Duodenal mucosa (tissue), 2 donors: ENCODE measurements around the gene TIAM2.
"Not testable (repeated sequence)": the region's sequence is repeated elsewhere in the genome, so short reads cannot be mapped to it uniquely, and the experiment has no call there.

Source experiments
- H3K27ac ChIP-seq: one replicate; pipeline ENCODE4 v1.7.0; 2013; ENCODE audit warnings: low read depth, low read length
- H3K27me3 ChIP-seq, 2 donors: one replicate each; pipeline ENCODE4 v1.7.0; 2013; ENCODE audit warnings: low read length in 2 of 2, control low read depth in 1 of 2; ENCODE audit not compliant: insufficient read depth in 2 of 2, control insufficient read depth in 1 of 2
- H3K36me3 ChIP-seq, 2 donors: one replicate each; pipeline ENCODE4 v1.7.0; 2013; ENCODE audit warnings: low read length in 2 of 2, control low read depth in 1 of 2; ENCODE audit not compliant: insufficient read depth in 2 of 2, control insufficient read depth in 1 of 2
- H3K4me1 ChIP-seq, 2 donors: one replicate each; pipeline ENCODE4 v1.7.0; 2013; ENCODE audit warnings: low read length in 2 of 2, control low read depth in 1 of 2; ENCODE audit not compliant: insufficient read depth in 2 of 2, control insufficient read depth in 1 of 2
- H3K4me3 ChIP-seq, 2 donors: one replicate each; pipeline ENCODE4 v1.7.0; 2013; ENCODE audit warnings: low read length in 2 of 2, low read depth in 1 of 2
- H3K9ac ChIP-seq, 2 donors: one replicate each; pipeline ENCODE4 v1.7.0; 2013; ENCODE audit warnings: low read length in 2 of 2, low read depth in 1 of 2
- H3K9me3 ChIP-seq, 2 donors: one replicate each; pipeline ENCODE4 v1.7.0; 2013; ENCODE audit warnings: low read length in 2 of 2, control low read depth in 1 of 2; ENCODE audit not compliant: control insufficient read depth in 1 of 2

The TIAM2 gene

DNA sequence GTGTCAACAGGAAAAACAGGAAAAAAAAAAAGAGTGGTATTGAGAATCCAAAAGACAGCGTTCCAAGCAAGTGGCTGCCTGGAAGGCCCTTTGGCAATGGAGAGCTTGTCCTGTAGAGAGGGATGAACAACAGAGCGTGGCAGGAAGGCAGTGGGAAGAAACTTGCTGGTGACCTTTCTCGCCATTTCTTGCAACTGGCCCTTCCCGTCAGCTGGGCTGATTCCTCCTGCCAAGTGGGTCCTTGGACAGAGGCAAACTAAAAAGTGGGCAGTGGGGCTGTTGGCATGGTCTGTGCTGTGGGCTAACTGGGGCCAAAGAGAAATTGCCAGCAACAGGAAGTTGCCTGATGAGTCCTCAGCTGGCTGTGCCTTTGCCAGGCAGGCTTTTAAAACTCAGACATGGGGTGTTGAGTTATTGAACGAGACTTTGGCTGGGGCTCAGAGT is 224.8 kb downstream of the TIAM2 start:
- Histone ChIP-seq H3K9me3 (no peaks in the 10 kb centered on the region), H3K36me3 (peaks cover 0 to 14% of the 10 kb centered on the region in 2 donors), H3K27ac (no peak overlapping the region), H3K4me3 (no peak overlapping the region), H3K9ac (no peak overlapping the region), H3K4me1 (no peaks in the 10 kb centered on the region), H3K27me3 (no peaks in the 10 kb centered on the region)

DNA sequence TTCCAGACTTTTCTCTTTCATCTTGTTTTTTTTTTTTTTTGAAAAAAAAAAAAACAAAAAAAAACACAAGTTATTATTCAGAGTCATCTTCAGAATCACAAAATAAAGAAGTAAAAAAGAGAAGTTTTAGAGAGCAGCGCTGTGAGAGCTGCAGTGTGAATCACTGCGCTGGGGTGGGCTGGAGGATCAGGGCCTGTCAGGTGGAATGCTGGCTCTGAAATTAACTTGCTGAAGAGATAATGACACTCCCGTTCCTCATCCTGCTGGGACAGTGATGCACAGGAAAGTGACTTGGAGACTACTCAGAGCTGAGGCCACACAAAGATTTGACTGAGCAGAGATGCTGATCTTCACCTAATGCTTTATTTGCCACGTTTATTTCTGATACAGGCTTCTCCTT is 226.0 kb downstream of the TIAM2 start:
- H3K36me3 ChIP-seq: peaks cover 0 to 15% of the 10 kb centered on the region in 2 donors
- H3K4me3 ChIP-seq: no peak overlapping the region
- H3K9ac ChIP-seq: no peak overlapping the region
- no peaks in the 10 kb centered on the region for H3K9me3 ChIP-seq
- no peaks in the 10 kb centered on the region for H3K4me1 ChIP-seq
- no peak overlapping the region for H3K27ac ChIP-seq
- H3K27me3 ChIP-seq: no peaks in the 10 kb centered on the region

DNA sequence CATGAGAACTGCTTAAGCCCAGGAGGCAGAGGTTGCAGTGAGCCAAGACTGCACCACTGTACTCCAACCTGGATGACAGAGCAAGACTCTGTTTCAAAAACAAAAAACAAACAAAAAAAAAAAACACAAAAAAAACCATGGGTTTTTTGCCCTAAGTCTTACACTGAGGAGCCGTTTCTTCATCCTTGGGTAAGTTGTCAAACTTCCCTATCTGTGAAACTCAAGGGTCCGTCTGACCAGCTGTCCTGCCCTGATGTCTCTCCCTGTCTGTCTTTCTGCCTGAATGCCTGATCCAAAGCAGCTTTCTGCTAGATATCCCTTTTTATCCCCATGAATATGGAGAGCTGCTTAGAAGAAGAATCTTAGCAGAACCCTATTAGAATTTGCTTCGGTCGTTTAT is 227.4 kb downstream of the TIAM2 start:
- Histone ChIP-seq H3K36me3 (peaks cover 0 to 16% of the 10 kb centered on the region in 2 donors), H3K27ac (no peak overlapping the region), H3K9ac (no peak overlapping the region), H3K9me3 (no peaks in the 10 kb centered on the region), H3K27me3 (no peaks in the 10 kb centered on the region), H3K4me3 (no peak overlapping the region), H3K4me1 (no peaks in the 10 kb centered on the region)

DNA sequence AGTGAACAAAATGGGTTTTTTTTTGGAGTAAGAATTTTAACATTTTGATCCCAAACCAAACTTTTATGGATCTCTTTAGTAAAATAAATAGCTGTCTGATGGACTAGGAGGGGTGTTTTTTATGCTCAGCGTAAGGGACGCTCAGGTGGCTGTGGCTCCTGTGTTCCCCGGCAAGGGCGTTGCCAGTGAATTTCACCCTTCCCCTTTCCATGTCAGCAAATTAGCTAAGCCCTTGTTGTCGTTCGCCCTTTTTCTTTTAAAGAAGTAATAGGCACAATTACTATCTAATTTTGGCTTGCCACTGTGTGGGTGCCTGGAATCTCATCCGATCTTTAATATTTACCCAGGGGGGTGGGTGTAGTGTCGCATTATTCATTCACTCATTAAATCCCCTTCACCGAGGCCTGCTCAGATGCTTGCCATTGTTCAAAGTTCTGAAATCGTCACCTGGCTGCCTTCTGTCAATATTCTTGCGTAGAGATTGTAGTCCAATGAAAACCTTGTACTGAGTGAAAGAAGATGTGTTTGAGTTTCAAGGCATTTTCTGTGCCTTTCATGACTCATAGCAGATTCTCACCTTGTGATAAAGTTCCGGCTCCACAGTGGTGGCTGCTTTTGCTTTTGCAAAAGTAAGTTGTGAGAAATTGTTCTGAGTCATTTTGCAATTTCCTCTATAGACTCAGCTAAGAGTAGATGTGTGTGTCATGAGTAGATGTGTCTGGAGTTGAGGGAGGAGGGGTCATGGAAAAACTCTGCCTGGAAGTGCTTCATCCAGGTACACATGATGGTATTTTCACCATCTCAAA is 228.7 kb downstream of the TIAM2 start:
- no peaks in the 10 kb centered on the region for H3K9me3 ChIP-seq
- no peaks in the 10 kb centered on the region for H3K4me1 ChIP-seq
- H3K36me3 ChIP-seq: peaks cover 0 to 16% of the 10 kb centered on the region in 2 donors
- no peaks in the 10 kb centered on the region for H3K27me3 ChIP-seq
- no peak overlapping the region for H3K27ac ChIP-seq
- H3K9ac ChIP-seq: no peak overlapping the region
- no peak overlapping the region for H3K4me3 ChIP-seq

- Histone ChIP-seq H3K9me3 (no peaks in the 10 kb centered on the region), H3K4me3 (no peak overlapping the region), H3K36me3 (peaks cover 0 to 15% of the 10 kb centered on the region in 2 donors), H3K4me1 (no peaks in the 10 kb centered on the region), H3K27ac (no peak overlapping the region), H3K27me3 (no peaks in the 10 kb centered on the region), H3K9ac (no peak overlapping the region)
Measured at GRCh38 chr6:155224618-155225017, 229.5 kb downstream of the TIAM2 start.

DNA sequence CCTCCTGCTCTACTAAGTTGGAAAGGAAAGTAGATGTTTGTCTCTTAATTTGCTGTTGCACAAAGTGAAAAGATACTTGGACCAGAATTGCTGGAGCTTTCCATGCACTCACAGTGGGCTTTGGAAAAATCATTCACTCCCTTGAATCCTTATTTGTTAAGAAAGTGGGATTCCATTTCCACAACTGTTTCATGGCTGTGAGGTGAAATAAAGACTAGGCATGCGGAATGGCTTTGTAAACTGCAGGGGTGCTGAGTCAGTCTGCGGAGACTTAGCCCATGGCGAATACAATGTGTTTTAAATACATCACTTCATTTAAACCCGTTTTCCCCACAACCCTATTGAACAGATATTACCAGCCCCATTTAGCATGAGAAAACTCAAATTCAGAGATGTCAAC is 231.9 kb downstream of the TIAM2 start:
- Histone ChIP-seq H3K9me3 (no peaks in the 10 kb centered on the region), H3K27me3 (no peaks in the 10 kb centered on the region), H3K36me3 (peaks cover 0 to 16% of the 10 kb centered on the region in 2 donors), H3K9ac (no peak overlapping the region), H3K27ac (no peak overlapping the region), H3K4me1 (no peaks in the 10 kb centered on the region), H3K4me3 (no peak overlapping the region)

- no peak overlapping the region for H3K9ac ChIP-seq
Measured at GRCh38 chr6:155228546-155229166, 233.5 kb downstream of the TIAM2 start.

DNA sequence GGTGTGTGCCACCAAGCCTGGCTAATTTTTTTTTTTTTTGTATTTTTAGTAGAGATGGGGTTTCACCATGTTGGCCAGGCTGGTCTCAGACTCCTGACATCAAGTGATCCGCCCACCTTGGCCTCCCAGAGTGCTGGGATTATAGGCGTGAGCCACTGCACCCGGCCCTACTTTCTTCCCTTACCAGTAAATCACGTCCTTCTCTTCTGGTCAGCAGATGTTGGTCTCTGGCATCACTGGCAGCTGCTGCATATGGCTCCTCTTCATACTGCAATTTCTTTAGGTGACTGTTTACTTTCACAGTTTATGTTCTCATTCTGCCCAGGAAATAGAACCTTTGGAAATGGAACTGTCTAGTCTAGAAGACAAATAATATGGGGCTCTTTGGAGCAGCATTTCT is 235.9 kb downstream of the TIAM2 start:
- not testable (repeated sequence) for H3K9me3 ChIP-seq, H3K4me3 ChIP-seq, H3K4me1 ChIP-seq, H3K9ac ChIP-seq, H3K27me3 ChIP-seq, H3K27ac ChIP-seq
- peaks cover 0 to 16% of the 10 kb centered on the region in 2 donors for H3K36me3 ChIP-seq

More at GRCh38 chr6:155228546-155229166, 233.5 kb downstream of the TIAM2 start:
- Histone ChIP-seq H3K4me3 (no peak overlapping the region), H3K27ac (no peak overlapping the region), H3K9me3 (no peaks in the 10 kb centered on the region), H3K27me3 (no peaks in the 10 kb centered on the region), H3K36me3 (peaks cover 0 to 16% of the 10 kb centered on the region in 2 donors), H3K4me1 (no peaks in the 10 kb centered on the region)

- Histone ChIP-seq H3K27me3 (no peaks in the 10 kb centered on the region), H3K4me3 (no peak overlapping the region), H3K4me1 (no peaks in the 10 kb centered on the region), H3K36me3 (peaks cover 0 to 14% of the 10 kb centered on the region in 2 donors), H3K9ac (no peak overlapping the region), H3K27ac (no peak overlapping the region), H3K9me3 (no peaks in the 10 kb centered on the region)
Measured at GRCh38 chr6:155232848-155233247, 237.7 kb downstream of the TIAM2 start.

DNA sequence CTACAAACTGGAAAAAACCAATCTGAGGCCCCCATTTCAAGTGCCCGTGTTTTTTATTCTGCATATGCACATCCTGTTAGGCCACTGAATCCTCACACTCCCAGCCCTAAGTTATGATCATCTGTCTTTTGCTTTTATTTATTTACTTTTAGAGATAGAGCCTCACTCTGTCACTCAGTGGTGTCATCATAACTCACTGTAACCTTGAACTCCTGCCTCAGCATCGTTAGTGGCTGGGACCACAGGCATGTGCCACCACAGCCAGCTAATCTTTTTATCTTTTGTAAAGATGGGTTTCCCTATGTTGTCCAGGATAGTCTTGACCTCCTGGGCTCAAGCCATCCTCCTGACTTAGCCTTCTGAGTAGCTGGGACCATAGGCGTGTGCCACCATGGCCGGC is 239.1 kb downstream of the TIAM2 start:
- Histone ChIP-seq H3K27ac (no peak overlapping the region), H3K4me1 (no peaks in the 10 kb centered on the region), H3K4me3 (no peak overlapping the region), H3K9ac (no peak overlapping the region), H3K36me3 (peaks cover 0 to 8% of the 10 kb centered on the region in 2 donors), H3K9me3 (no peaks in the 10 kb centered on the region), H3K27me3 (no peaks in the 10 kb centered on the region)
